Keratinocyte (primary cell): ENCODE measurements around the gene GPSM1.

ENCODE experiments used
- CTCF ChIP-seq, 3 experiments: IDR thresholded peaks in 1 of 3; conservative IDR thresholded peaks in 1 of 3; optimal IDR thresholded peaks in 1 of 3; 2 replicates in 2 of 3; 3 replicates in 1 of 3; pipeline versions ENCODE3 to v1.5.1; 2011; ENCODE audit warnings: low read length in 3 of 3, mild to moderate bottlenecking in 3 of 3, moderate library complexity in 2 of 3, control low read depth in 1 of 3, inconsistent platforms in 1 of 3; ENCODE audit not compliant: insufficient read depth in 2 of 3; ENCODE audit errors: extremely low read depth in 1 of 3
- EZH2 ChIP-seq: IDR thresholded peaks from one replicate; pipeline ENCODE4 v1.6.1; 2012; ENCODE audit warnings: inconsistent platforms, mild to moderate bottlenecking, low read length, moderate library complexity

GRCh38 chr9:136295055-136295454, 32.3 kb upstream of the GPSM1 start:
- TF ChIP-seq CTCF (optimal IDR thresholded peaks at IDR 0.05 in 1 of 3, IDR thresholded peaks at IDR 0.05 in 1 of 3, conservative IDR thresholded peaks at IDR 0.05 in 1 of 3; ENCODE audit: extremely low read depth in 1 of 3, insufficient read depth in 2 of 3, low read length in 3 of 3) (no peak), EZH2 (no peak)
